Adipocyte (in vitro differentiated cells): ENCODE data around the gene DSEL.

Source experiments
- DNase-seq: peaks from one replicate; pipeline ENCODE4 v3.0.0-alpha.2; 2015; ENCODE audit warnings: low read depth
- H3K27me3 ChIP-seq: replicated peaks from 2 replicates; pipeline ENCODE4 v1.7.0; 2013; ENCODE audit warnings: mild to moderate bottlenecking, low read length, moderate library complexity; ENCODE audit not compliant: control insufficient read depth, insufficient read depth
- H3K36me3 ChIP-seq: 2 replicates; pipeline ENCODE4 v1.7.0; 2013; ENCODE audit warnings: low read length, mild to moderate bottlenecking, moderate library complexity; ENCODE audit not compliant: control insufficient read depth, insufficient read depth, severe bottlenecking
- H3K4me1 ChIP-seq: 2 replicates; pipeline ENCODE4 v1.7.0; 2013; ENCODE audit warnings: mild to moderate bottlenecking, low read length, moderate library complexity; ENCODE audit not compliant: control insufficient read depth, insufficient read depth
- H3K4me3 ChIP-seq: 2 replicates; pipeline ENCODE4 v1.7.0; 2013; ENCODE audit warnings: mild to moderate bottlenecking, low read length, moderate library complexity
- H3K9ac ChIP-seq: 2 replicates; pipeline ENCODE4 v1.7.0; 2013; ENCODE audit warnings: mild to moderate bottlenecking, low read length, moderate library complexity
- H3K9me3 ChIP-seq: 2 replicates; pipeline ENCODE4 v1.7.0; 2013; ENCODE audit warnings: mild to moderate bottlenecking, low read length, moderate library complexity; ENCODE audit not compliant: control insufficient read depth

The DSEL gene

DNA sequence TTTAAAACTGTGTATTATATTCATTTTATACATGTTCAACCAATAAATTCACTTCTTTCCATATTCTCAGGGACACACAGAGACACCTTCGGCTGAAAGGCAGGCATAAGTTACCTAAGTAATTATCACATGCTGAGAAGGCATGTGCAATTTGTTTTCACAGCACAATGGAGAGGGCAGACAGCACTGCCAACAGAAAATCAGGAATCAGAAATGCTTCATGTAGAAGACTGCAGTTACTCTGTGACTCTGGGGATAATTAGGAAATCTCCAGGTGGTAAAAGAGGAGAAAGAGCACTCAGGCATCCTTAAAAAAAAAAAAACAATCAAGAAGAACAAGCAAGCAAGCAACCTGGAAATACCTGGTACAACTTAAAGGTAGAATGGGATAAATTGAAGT lies 49.3 kb downstream of the DSEL start:
- H3K27me3 ChIP-seq, result no peaks in the 10 kb centered on the region
- no peaks in the 10 kb centered on the region for H3K36me3 ChIP-seq
- H3K9ac ChIP-seq, result no peak overlapping the region
- H3K4me1 ChIP-seq, result no peaks in the 10 kb centered on the region
- H3K9me3 ChIP-seq, result no peaks in the 10 kb centered on the region
- no peak for DNase-seq
- H3K4me3 ChIP-seq, result no peak overlapping the region

GRCh38 chr18:67464499-67464898 lies 52.0 kb downstream of the DSEL start:
- H3K9ac ChIP-seq, result no peak overlapping the region
- no peaks in the 10 kb centered on the region for H3K27me3 ChIP-seq
- no peak overlapping the region for H3K4me3 ChIP-seq
- no peaks in the 10 kb centered on the region for H3K9me3 ChIP-seq
- DNase-seq, result no peak
- H3K4me1 ChIP-seq, result no peaks in the 10 kb centered on the region
- H3K36me3 ChIP-seq, result no peaks in the 10 kb centered on the region

DNA sequence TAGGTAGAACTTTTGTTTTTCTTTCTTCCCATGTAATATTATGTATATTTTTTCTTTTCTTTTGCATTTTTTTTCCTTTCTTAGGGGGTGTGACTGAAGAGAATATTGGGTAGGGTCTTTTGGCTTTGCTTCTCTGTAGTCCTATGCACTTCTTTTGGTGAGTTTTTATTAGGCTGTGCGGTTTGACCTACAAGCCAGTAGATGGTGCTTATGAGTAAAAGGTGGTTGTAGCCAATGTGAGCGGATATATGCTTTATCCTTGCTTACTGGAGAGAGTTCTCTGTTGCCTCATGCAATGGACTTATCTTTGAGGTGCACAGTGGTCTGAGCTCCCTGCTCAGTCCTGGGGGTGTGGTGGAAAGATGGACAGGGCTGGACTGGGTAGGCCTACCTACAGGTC lies 52.7 kb downstream of the DSEL start:
- H3K4me3 ChIP-seq, result no peak overlapping the region
- DNase-seq, result no peak
- H3K9ac ChIP-seq, result no peak overlapping the region
- no peaks in the 10 kb centered on the region for H3K27me3 ChIP-seq
- H3K4me1 ChIP-seq, result no peaks in the 10 kb centered on the region
- H3K36me3 ChIP-seq, result no peaks in the 10 kb centered on the region
- no peaks in the 10 kb centered on the region for H3K9me3 ChIP-seq

GRCh38 chr18:67456711-67457110 lies 59.8 kb downstream of the DSEL start:
- Histone ChIP-seq H3K4me3 (no peak overlapping the region), H3K9me3 (no peaks in the 10 kb centered on the region), H3K9ac (no peak overlapping the region), H3K4me1 (no peaks in the 10 kb centered on the region), H3K27me3 (no peaks in the 10 kb centered on the region), H3K36me3 (no peaks in the 10 kb centered on the region)
- DNase-seq, result no peak
